ENCODE measurements around the gene FAM32A.

DNA sequence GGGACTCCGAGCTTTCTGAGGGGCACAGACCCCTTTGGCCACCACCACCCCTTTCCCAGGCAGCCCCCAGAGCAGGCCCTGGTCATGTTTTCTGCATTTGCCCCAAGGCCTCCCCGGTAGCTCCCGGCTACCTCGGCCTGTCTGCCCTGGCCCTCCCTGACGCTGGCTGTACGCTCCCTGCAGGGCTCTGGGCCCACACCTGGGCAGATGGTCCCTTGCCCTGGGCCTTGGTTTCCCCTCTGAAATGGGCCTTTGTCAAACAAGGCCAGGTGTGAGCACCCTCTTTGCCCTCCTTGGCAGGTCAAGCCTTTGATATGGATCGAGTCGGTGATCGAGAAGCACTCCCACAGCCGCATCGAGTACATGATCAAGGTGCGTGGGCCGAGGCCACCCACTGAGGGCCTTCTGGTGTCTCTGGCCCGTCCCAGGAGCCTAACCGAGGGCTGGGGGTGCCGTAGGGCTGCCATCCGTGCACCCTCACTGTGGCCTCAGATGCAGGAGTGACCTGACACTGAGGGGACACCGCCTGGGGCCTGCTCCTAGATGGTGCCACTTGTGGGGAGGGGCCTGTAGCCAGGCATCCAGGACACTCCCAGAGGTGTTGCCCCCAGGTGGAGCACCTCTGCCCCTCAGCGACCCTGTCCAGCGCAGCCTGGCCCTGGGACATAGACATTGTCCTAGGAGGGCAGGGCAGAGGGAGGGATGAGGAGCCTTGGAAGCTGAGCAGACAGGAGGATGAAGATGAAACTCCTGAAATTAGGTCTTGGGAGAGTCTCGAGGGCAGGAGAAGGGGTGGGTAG is 42.8 kb downstream of the FAM32A start:
- no peak for TF ChIP-seq POLR2A (IDR thresholded peaks at IDR 0.05)
- no peak for TF ChIP-seq CTCF (IDR thresholded peaks at IDR 0.05)
